22Rv1 (cell line): Measurements from ENCODE around the gene WWOX.

ENCODE experiments used
- H3K27ac ChIP-seq: fragments of 450-650 bp; 2 replicates; pipeline ENCODE4 v1.5.1; 2017
- CTCF ChIP-seq: fragments of 450-650 bp; IDR thresholded peaks from 2 replicates; pipeline ENCODE4 v1.5.1; 2017; ENCODE audit warnings: mild to moderate bottlenecking
- ZFX ChIP-seq: fragments of 450-650 bp; IDR thresholded peaks from 2 replicates; pipeline ENCODE4 v1.6.1; 2017; ENCODE audit warnings: antibody characterized with exemption, borderline replicate concordance

The WWOX gene

GRCh38 chr16:78448658-78449271, 349.3 kb downstream of the WWOX start:
- TF ChIP-seq ZFX (no peak), CTCF (no peak)
- H3K27ac ChIP-seq: no peak overlapping the region

- H3K27ac ChIP-seq: no peak overlapping the region
- TF ChIP-seq CTCF (no peak), ZFX (no peak)
These were observed 350.8 kb downstream of the WWOX start for GRCh38 chr16:78450255-78450654.

- no peak for TF ChIP-seq CTCF
- TF ChIP-seq ZFX: no peak
- H3K27ac ChIP-seq: no peak overlapping the region
These were observed 352.6 kb downstream of the WWOX start for GRCh38 chr16:78452025-78452555.

GRCh38 chr16:78455861-78456260, 356.4 kb downstream of the WWOX start:
- H3K27ac ChIP-seq: no peak overlapping the region
- TF ChIP-seq CTCF (no peak), ZFX (no peak)

DNA sequence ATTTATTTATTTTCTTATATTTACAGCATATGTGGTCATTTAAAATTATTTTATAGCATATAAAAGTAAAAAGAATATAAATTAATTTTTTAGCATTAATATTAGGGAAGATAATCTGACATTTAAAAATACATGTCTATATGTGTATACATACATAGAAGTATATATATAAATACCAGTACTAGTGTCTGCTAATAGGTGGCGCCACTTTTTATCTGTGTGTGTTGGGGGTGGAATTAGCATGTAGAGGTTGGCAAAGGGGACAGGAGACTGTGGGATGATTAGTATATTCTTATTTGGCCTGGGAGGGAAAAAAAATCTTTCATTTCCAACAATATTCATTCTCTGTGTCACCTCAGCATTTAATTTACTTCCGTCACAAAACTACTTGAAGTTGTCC, 359.1 kb downstream of the WWOX start:
- TF ChIP-seq CTCF (peak; percentile 23; the same call in 1 of the 2 replicates), ZFX (no peak)
- H3K27ac ChIP-seq: no peak overlapping the region

- no peak overlapping the region for H3K27ac ChIP-seq
- no peak for TF ChIP-seq ZFX
- TF ChIP-seq CTCF: no peak
These were observed 361.0 kb downstream of the WWOX start for GRCh38 chr16:78460428-78460827.

GRCh38 chr16:78461087-78461486, 361.6 kb downstream of the WWOX start:
- TF ChIP-seq CTCF (no peak), ZFX (no peak)
- no peak overlapping the region for H3K27ac ChIP-seq
